ENCODE measurements around the gene PAPOLA. TPM values are rescaled to one million over a fixed set of nuclear protein-coding genes. Genes with fewer than 3 reads are reported as not detected.

Gene PAPOLA
- total and polyA plus RNA-seq, 7 experiments from 2014 or later: 58.2 to 256 (median 170) TPM

GRCh38 chr14:96538097-96538989 lies 36.2 kb downstream of the PAPOLA start:
- peak overlapping the region in 4 of 9 donors; percentile 27 to 59 (median 40) for H3K27ac Mint-ChIP-seq
- no peaks in the 10 kb centered on the region for H3K9me3 Mint-ChIP-seq

GRCh38 chr14:96538990-96539317 lies 36.8 kb downstream of the PAPOLA start:
- H3K27ac Mint-ChIP-seq: no peak overlapping the region

More at GRCh38 chr14:96538097-96538989, 36.2 kb downstream of the PAPOLA start:
- no peak for DNase-seq
- peaks cover 0 to 17% (median 0%) of the 10 kb centered on the region in 7 donors for H3K4me1 Mint-ChIP-seq
- H3K4me1 ChIP-seq (ENCODE audit: control insufficient read depth in 2 of 2, insufficient read depth in 2 of 2, low read length in 2 of 2): no peaks in the 10 kb centered on the region
- H3K9me3 ChIP-seq (ENCODE audit: control insufficient read depth in 2 of 3, low read length in 3 of 3): no peaks in the 10 kb centered on the region
- no peaks in the 10 kb centered on the region for H3K27me3 ChIP-seq (ENCODE audit: control insufficient read depth in 2 of 2, insufficient read depth in 2 of 2, low read length in 2 of 2)
- H3K4me3 ChIP-seq (ENCODE audit: low read length): no peak overlapping the region
- CTCF ChIA-PET: no interaction called here
- no peak overlapping the region for H3K4me3 Mint-ChIP-seq
- intact Hi-C loops (cut with micrococcal nuclease): no loop called here
- ATAC-seq: no peak
- H3K36me3 ChIP-seq (ENCODE audit: control insufficient read depth in 2 of 3, insufficient read depth in 3 of 3, low read length in 3 of 3): peaks cover 0 to 17% (median 5%) of the 10 kb centered on the region in 3 experiments
- H3K27me3 Mint-ChIP-seq: no peaks in the 10 kb centered on the region
- POLR2A ChIA-PET: no interaction called here
- H3K27ac ChIP-seq (ENCODE audit: low read depth, low read length): no peak overlapping the region
- H3K36me3 Mint-ChIP-seq: peaks cover 7 to 29% (median 8%) of the 10 kb centered on the region in 5 donors

GRCh38 chr14:96554315-96554910 lies 52.2 kb downstream of the PAPOLA start:
- ATAC-seq (no peak), DNase-seq (no peak)
- intact Hi-C loops (cut with micrococcal nuclease): no loop called here
- Histone ChIP-seq H3K27ac (ENCODE audit: low read depth, low read length) (no peak overlapping the region), H3K27me3 (ENCODE audit: control insufficient read depth in 2 of 2, insufficient read depth in 2 of 2, low read length in 2 of 2) (no peaks in the 10 kb centered on the region), H3K4me3 (ENCODE audit: low read length) (no peak overlapping the region), H3K4me1 (ENCODE audit: control insufficient read depth in 2 of 2, insufficient read depth in 2 of 2, low read length in 2 of 2) (no peaks in the 10 kb centered on the region), H3K9me3 (ENCODE audit: control insufficient read depth in 2 of 3, low read length in 3 of 3) (no peaks in the 10 kb centered on the region), H3K36me3 (ENCODE audit: control insufficient read depth in 2 of 3, insufficient read depth in 3 of 3, low read length in 3 of 3) (peaks cover 9 to 54% (median 20%) of the 10 kb centered on the region in 3 experiments)
- no peak overlapping the region for H3K4me3 Mint-ChIP-seq
- ChIA-PET POLR2A (no interaction called here), CTCF (no interaction called here)
- H3K4me1 Mint-ChIP-seq: peaks cover 0 to 18% (median 8%) of the 10 kb centered on the region in 7 donors
- peak overlapping the region in 5 of 9 donors; percentile 5 to 68 (median 39) for H3K27ac Mint-ChIP-seq
- H3K27me3 Mint-ChIP-seq: no peaks in the 10 kb centered on the region
- no peaks in the 10 kb centered on the region for H3K9me3 Mint-ChIP-seq
- H3K36me3 Mint-ChIP-seq: peaks cover 9 to 47% (median 25%) of the 10 kb centered on the region in 5 donors

More at GRCh38 chr14:96538990-96539317, 36.8 kb downstream of the PAPOLA start:
- ATAC-seq (no peak), DNase-seq (no peak)
- H3K27me3 Mint-ChIP-seq: no peaks in the 10 kb centered on the region
- no peak overlapping the region for H3K27ac ChIP-seq (ENCODE audit: low read depth, low read length)
- H3K4me3 Mint-ChIP-seq: no peak overlapping the region
- H3K36me3 Mint-ChIP-seq: peaks cover 5 to 28% (median 10%) of the 10 kb centered on the region in 5 donors
- intact Hi-C loops (cut with micrococcal nuclease): no loop called here
- ChIA-PET POLR2A (no interaction called here), CTCF (no interaction called here)
- no peaks in the 10 kb centered on the region for H3K9me3 ChIP-seq (ENCODE audit: control insufficient read depth in 2 of 3, low read length in 3 of 3)
- H3K4me1 Mint-ChIP-seq: peaks cover 0 to 20% (median 0%) of the 10 kb centered on the region in 7 donors
- H3K4me3 ChIP-seq (ENCODE audit: low read length): no peak overlapping the region
- H3K9me3 Mint-ChIP-seq: no peaks in the 10 kb centered on the region
- H3K27me3 ChIP-seq (ENCODE audit: control insufficient read depth in 2 of 2, insufficient read depth in 2 of 2, low read length in 2 of 2): no peaks in the 10 kb centered on the region
- peaks cover 0 to 14% (median 4%) of the 10 kb centered on the region in 3 experiments for H3K36me3 ChIP-seq (ENCODE audit: control insufficient read depth in 2 of 3, insufficient read depth in 3 of 3, low read length in 3 of 3)
- H3K4me1 ChIP-seq (ENCODE audit: control insufficient read depth in 2 of 2, insufficient read depth in 2 of 2, low read length in 2 of 2): no peaks in the 10 kb centered on the region

- DNase-seq (no peak), ATAC-seq (peak; percentile 32)
- Histone ChIP-seq H3K4me3 (ENCODE audit: low read length) (no peak overlapping the region), H3K4me1 (ENCODE audit: control insufficient read depth in 2 of 2, insufficient read depth in 2 of 2, low read length in 2 of 2) (no peaks in the 10 kb centered on the region), H3K27me3 (ENCODE audit: control insufficient read depth in 2 of 2, insufficient read depth in 2 of 2, low read length in 2 of 2) (no peaks in the 10 kb centered on the region), H3K9me3 (ENCODE audit: control insufficient read depth in 2 of 3, low read length in 3 of 3) (no peaks in the 10 kb centered on the region), H3K27ac (ENCODE audit: low read depth, low read length) (no peak overlapping the region), H3K36me3 (ENCODE audit: control insufficient read depth in 2 of 3, insufficient read depth in 3 of 3, low read length in 3 of 3) (peaks cover 6 to 27% (median 15%) of the 10 kb centered on the region in 3 experiments)
- Mint-ChIP-seq H3K27ac (peak overlapping the region in 2 of 9 donors; percentile 10 to 31), H3K4me3 (no peak overlapping the region), H3K27me3 (no peaks in the 10 kb centered on the region), H3K9me3 (no peaks in the 10 kb centered on the region), H3K36me3 (peaks cover 5 to 41% (median 18%) of the 10 kb centered on the region in 5 donors), H3K4me1 (peaks cover under 1 to 16% (median 8%) of the 10 kb centered on the region in 7 donors)
- intact Hi-C loops (cut with micrococcal nuclease): loop anchor here in 1 of 2 donors (2.0 kb wide), 1 partner anchor 19 kb away; no protein-coding TSS in a partner anchor
- POLR2A ChIA-PET: no interaction called here
- CTCF ChIA-PET: interaction anchor here (0.7 kb wide), 1 partner anchor 15 kb away, joined by 4 read pairs; no protein-coding TSS in a partner anchor
Observed at GRCh38 chr14:96559571-96559970, 57.4 kb downstream of the PAPOLA start.

GRCh38 chr14:96564389-96564788 lies 62.2 kb downstream of the PAPOLA start:
- Mint-ChIP-seq H3K4me3 (no peak overlapping the region), H3K9me3 (no peaks in the 10 kb centered on the region), H3K27ac (no peak overlapping the region), H3K4me1 (peaks cover 0 to 12% (median 8%) of the 10 kb centered on the region in 7 donors), H3K27me3 (no peaks in the 10 kb centered on the region), H3K36me3 (peaks cover 0 to 36% (median 17%) of the 10 kb centered on the region in 5 donors)
- peaks cover 4 to 17% (median 6%) of the 10 kb centered on the region in 3 experiments for H3K36me3 ChIP-seq (ENCODE audit: control insufficient read depth in 2 of 3, insufficient read depth in 3 of 3, low read length in 3 of 3)
- no peak overlapping the region for H3K4me3 ChIP-seq (ENCODE audit: low read length)
- no peak for DNase-seq
- intact Hi-C loops (cut with micrococcal nuclease): loop anchor here in 1 of 2 donors (10.0 kb wide), 1 partner anchor 290 kb away; no protein-coding TSS in a partner anchor
- H3K4me1 ChIP-seq (ENCODE audit: control insufficient read depth in 2 of 2, insufficient read depth in 2 of 2, low read length in 2 of 2): no peaks in the 10 kb centered on the region
- POLR2A ChIA-PET: no interaction called here
- H3K27me3 ChIP-seq (ENCODE audit: control insufficient read depth in 2 of 2, insufficient read depth in 2 of 2, low read length in 2 of 2): no peaks in the 10 kb centered on the region
- ATAC-seq: no peak
- H3K27ac ChIP-seq (ENCODE audit: low read depth, low read length): no peak overlapping the region
- CTCF ChIA-PET: no interaction called here
- no peaks in the 10 kb centered on the region for H3K9me3 ChIP-seq (ENCODE audit: control insufficient read depth in 2 of 3, low read length in 3 of 3)

- POLR2A ChIA-PET: interaction anchor here (0.6 kb wide), 1 partner anchor 16 kb away, joined by 4 read pairs; no protein-coding TSS in a partner anchor
- Histone ChIP-seq H3K9me3 (ENCODE audit: control insufficient read depth in 2 of 3, low read length in 3 of 3) (no peaks in the 10 kb centered on the region), H3K4me3 (ENCODE audit: low read length) (no peak overlapping the region), H3K27ac (ENCODE audit: low read depth, low read length) (no peak overlapping the region), H3K4me1 (ENCODE audit: control insufficient read depth in 2 of 2, insufficient read depth in 2 of 2, low read length in 2 of 2) (no peaks in the 10 kb centered on the region), H3K36me3 (ENCODE audit: control insufficient read depth in 2 of 3, insufficient read depth in 3 of 3, low read length in 3 of 3) (peaks cover 3 to 17% (median 6%) of the 10 kb centered on the region in 3 experiments), H3K27me3 (ENCODE audit: control insufficient read depth in 2 of 2, insufficient read depth in 2 of 2, low read length in 2 of 2) (no peaks in the 10 kb centered on the region)
- Mint-ChIP-seq H3K27ac (peak overlapping the region in 1 of 9 donors; percentile 0), H3K9me3 (no peaks in the 10 kb centered on the region), H3K27me3 (no peaks in the 10 kb centered on the region), H3K36me3 (peaks cover 0 to 39% (median 15%) of the 10 kb centered on the region in 5 donors), H3K4me1 (peaks cover 0 to 10% (median 7%) of the 10 kb centered on the region in 7 donors), H3K4me3 (no peak overlapping the region)
- CTCF ChIA-PET: no interaction called here
- DNase-seq (no peak), ATAC-seq (no peak)
- intact Hi-C loops (cut with micrococcal nuclease): loop anchor here in 1 of 2 donors (10.0 kb wide), 1 partner anchor 289 kb away; no protein-coding TSS in a partner anchor
Observed at GRCh38 chr14:96565811-96566210, 63.6 kb downstream of the PAPOLA start.

All from naive thymus-derived CD4-positive, alpha-beta T cell (primary cell).